BLaER1 treated with 17β-estradiol and CSF1 and Interleukin-3, amounts not matched to agents 10 nM and 100 nM (cell line): ENCODE results near the gene RBP5.
A peak's percentile ranks its signal among the peaks of the same experiment; 100 is the strongest.

Experiments
- H3K27ac ChIP-seq, 11 experiments: shearing (Covaris generic); formaldehyde crosslinking; 2 replicates each; pipeline ENCODE4 v1.8.1; 2022
- H3K27me3 ChIP-seq, 11 experiments: shearing (Covaris generic); formaldehyde crosslinking; 2 replicates each; pipeline ENCODE4 v1.8.1; 2022
- H3K36me3 ChIP-seq, 11 experiments: shearing (Covaris generic); formaldehyde crosslinking; 2 replicates each; pipeline ENCODE4 v1.8.1; 2022
- H3K4me1 ChIP-seq, 10 experiments: shearing (Covaris generic); formaldehyde crosslinking; 2 replicates each; pipeline ENCODE4 v1.8.1; 2022
- H3K4me2 ChIP-seq, 11 experiments: shearing (Covaris generic); formaldehyde crosslinking; 2 replicates each; pipeline ENCODE4 v1.8.1; 2022
- H3K4me3 ChIP-seq, 10 experiments: shearing (Covaris generic); formaldehyde crosslinking; 2 replicates each; pipeline ENCODE4 v1.8.1; 2022
- H3K9ac ChIP-seq, 11 experiments: shearing (Covaris generic); formaldehyde crosslinking; 2 replicates each; pipeline ENCODE4 v1.8.1; 2022
- H3K9me3 ChIP-seq, 11 experiments: shearing (Covaris generic); formaldehyde crosslinking; replicated peaks in 1 of 11; 2 replicates each; pipeline ENCODE4 v1.8.1; 2022
- H4K20me1 ChIP-seq, 11 experiments: shearing (Covaris generic); formaldehyde crosslinking; 2 replicates each; pipeline ENCODE4 v1.8.1; 2022
- Cebpa-rat ChIP-seq, 11 experiments: shearing (Covaris generic); IDR thresholded peaks; 2 replicates each; pipeline ENCODE4 v1.8.1; 2022

Gene RBP5

GRCh38 chr12:7128681-7129286 is at the start of gene RBP5:
RBP5 (minus strand) TSS chr12:7128889; CDS start chr12:7128775, 114 bp downstream.
- Histone ChIP-seq H3K9me3 (no peaks in the 10 kb centered on the region), H3K9ac (peak within 1 kb of the TSS; percentile 61 to 84 (median 76)), H3K27me3 (no peaks in the 10 kb centered on the region), H3K4me1 (peaks cover 20 to 44% (median 38%) of the 10 kb centered on the region in 10 experiments), H4K20me1 (no peaks in the 10 kb centered on the region; a peak in 1 of 22 replicates), H3K27ac (peak within 1 kb of the TSS in 10 of 11 experiments; percentile 9 to 64 (median 49); a peak in 17 of 22 replicates), H3K36me3 (peaks cover 0 to 6% (median 5%) of the 10 kb centered on the region in 11 experiments; a peak in 13 of 22 replicates), H3K4me2 (peak within 1 kb of the TSS; percentile 84 to 100 (median 99)), H3K4me3 (peak within 1 kb of the TSS; percentile 55 to 86 (median 71))
- no peak for TF ChIP-seq Cebpa-rat (IDR thresholded peaks at IDR 0.05)

- H3K4me2 ChIP-seq: no peak overlapping the region
- peaks cover 25 to 68% (median 52%) of the 10 kb centered on the region in 11 experiments; a peak in 21 of 22 replicates for H3K9me3 ChIP-seq
- no peak for TF ChIP-seq Cebpa-rat (IDR thresholded peaks at IDR 0.05)
- no peaks in the 10 kb centered on the region for H3K36me3 ChIP-seq
- H4K20me1 ChIP-seq: no peaks in the 10 kb centered on the region
- H3K4me3 ChIP-seq: no peak overlapping the region
- H3K9ac ChIP-seq: no peak overlapping the region
- no peaks in the 10 kb centered on the region for H3K27me3 ChIP-seq
- H3K4me1 ChIP-seq: no peaks in the 10 kb centered on the region
- H3K27ac ChIP-seq: no peak overlapping the region
Observed at GRCh38 chr12:7178481-7178880, 49.8 kb upstream of the RBP5 start.

GRCh38 chr12:7176595-7176994 is 47.9 kb upstream of the RBP5 start:
- peaks cover 43 to 81% (median 69%) of the 10 kb centered on the region in 11 experiments for H3K9me3 ChIP-seq
- TF ChIP-seq Cebpa-rat (IDR thresholded peaks at IDR 0.05): 0 out of 22 replicates have a peak, but pooled peaks of 1 of the 11 experiments have one; percentile 18
- no peak overlapping the region for H3K4me2 ChIP-seq
- H3K27me3 ChIP-seq: no peaks in the 10 kb centered on the region
- no peak overlapping the region for H3K9ac ChIP-seq
- H3K4me3 ChIP-seq: no peak overlapping the region
- H3K36me3 ChIP-seq: no peaks in the 10 kb centered on the region
- H4K20me1 ChIP-seq: no peaks in the 10 kb centered on the region
- no peaks in the 10 kb centered on the region for H3K4me1 ChIP-seq
- H3K27ac ChIP-seq: no peak overlapping the region

- Histone ChIP-seq H3K4me2 (no peak overlapping the region), H3K27me3 (no peaks in the 10 kb centered on the region), H3K4me3 (no peak overlapping the region), H3K4me1 (no peaks in the 10 kb centered on the region), H3K27ac (no peak overlapping the region), H4K20me1 (no peaks in the 10 kb centered on the region), H3K36me3 (no peaks in the 10 kb centered on the region), H3K9me3 (peaks cover 54 to 86% (median 72%) of the 10 kb centered on the region in 11 experiments), H3K9ac (no peak overlapping the region)
- TF ChIP-seq Cebpa-rat (IDR thresholded peaks at IDR 0.05): no peak
Observed at GRCh38 chr12:7175493-7175892, 46.8 kb upstream of the RBP5 start.

GRCh38 chr12:7171854-7172253 is 43.2 kb upstream of the RBP5 start:
- no peaks in the 10 kb centered on the region for H4K20me1 ChIP-seq
- TF ChIP-seq Cebpa-rat (IDR thresholded peaks at IDR 0.05): no peak
- H3K9me3 ChIP-seq: peaks cover 83 to 97% (median 89%) of the 10 kb centered on the region in 11 experiments
- no peaks in the 10 kb centered on the region; a peak in 1 of 22 replicates for H3K36me3 ChIP-seq
- no peak overlapping the region for H3K27ac ChIP-seq
- H3K9ac ChIP-seq: no peak overlapping the region
- H3K27me3 ChIP-seq: no peaks in the 10 kb centered on the region
- no peak overlapping the region for H3K4me3 ChIP-seq
- H3K4me1 ChIP-seq: no peaks in the 10 kb centered on the region
- H3K4me2 ChIP-seq: no peak overlapping the region

- no peaks in the 10 kb centered on the region for H4K20me1 ChIP-seq
- no peak overlapping the region for H3K9ac ChIP-seq
- peak overlapping the region in 1 of 10 experiments; percentile 27; a peak in 2 of 20 replicates for H3K4me3 ChIP-seq
- H3K27me3 ChIP-seq: no peaks in the 10 kb centered on the region
- no peaks in the 10 kb centered on the region for H3K4me1 ChIP-seq
- no peak overlapping the region for H3K27ac ChIP-seq
- H3K36me3 ChIP-seq: no peaks in the 10 kb centered on the region; a peak in 1 of 22 replicates
- TF ChIP-seq Cebpa-rat (IDR thresholded peaks at IDR 0.05): no peak
- H3K9me3 ChIP-seq: peaks cover 88 to 97% (median 95%) of the 10 kb centered on the region in 11 experiments
- H3K4me2 ChIP-seq: no peak overlapping the region
Observed at GRCh38 chr12:7169951-7170350, 41.3 kb upstream of the RBP5 start.

- no peak overlapping the region for H3K4me2 ChIP-seq
- no peaks in the 10 kb centered on the region for H4K20me1 ChIP-seq
- H3K9ac ChIP-seq: no peak overlapping the region
- H3K27me3 ChIP-seq: peaks cover 0 to 4% (median 0%) of the 10 kb centered on the region in 11 experiments; a peak in 1 of 22 replicates
- peaks cover 0 to 4% (median under 1%) of the 10 kb centered on the region in 11 experiments; a peak in 9 of 22 replicates for H3K36me3 ChIP-seq
- H3K4me1 ChIP-seq: peaks cover 0 to 8% (median 0%) of the 10 kb centered on the region in 10 experiments; a peak in 2 of 20 replicates
- no peak for TF ChIP-seq Cebpa-rat (IDR thresholded peaks at IDR 0.05)
- peaks cover 43 to 55% (median 51%) of the 10 kb centered on the region in 11 experiments for H3K9me3 ChIP-seq
- H3K27ac ChIP-seq: no peak overlapping the region
- H3K4me3 ChIP-seq: no peak overlapping the region
Observed at GRCh38 chr12:7162691-7163114, 34.0 kb upstream of the RBP5 start.

GRCh38 chr12:7161811-7162210 is 33.1 kb upstream of the RBP5 start:
- H3K27me3 ChIP-seq: peaks cover 0 to 4% (median 0%) of the 10 kb centered on the region in 11 experiments; a peak in 1 of 22 replicates
- H3K4me3 ChIP-seq: no peak overlapping the region
- H3K4me2 ChIP-seq: peak overlapping the region in 2 of 11 experiments; percentile 30 to 31; a peak in 3 of 22 replicates
- no peak overlapping the region for H3K27ac ChIP-seq
- peaks cover 0 to 13% (median 9%) of the 10 kb centered on the region in 11 experiments; a peak in 11 of 22 replicates for H3K36me3 ChIP-seq
- H3K4me1 ChIP-seq: peaks cover 0 to 8% (median 0%) of the 10 kb centered on the region in 10 experiments; a peak in 2 of 20 replicates
- TF ChIP-seq Cebpa-rat (IDR thresholded peaks at IDR 0.05): no peak
- H3K9me3 ChIP-seq: peaks cover 34 to 46% (median 42%) of the 10 kb centered on the region in 11 experiments
- H3K9ac ChIP-seq: no peak overlapping the region
- H4K20me1 ChIP-seq: no peaks in the 10 kb centered on the region

GRCh38 chr12:7161327-7161726 is 32.6 kb upstream of the RBP5 start:
- no peak overlapping the region for H3K4me2 ChIP-seq
- TF ChIP-seq Cebpa-rat (IDR thresholded peaks at IDR 0.05): no peak
- H3K9me3 ChIP-seq: peaks cover 30 to 41% (median 37%) of the 10 kb centered on the region in 11 experiments
- no peak overlapping the region for H3K9ac ChIP-seq
- no peak overlapping the region for H3K27ac ChIP-seq
- peaks cover 0 to 4% (median 0%) of the 10 kb centered on the region in 11 experiments; a peak in 1 of 22 replicates for H3K27me3 ChIP-seq
- H3K36me3 ChIP-seq: peaks cover 0 to 17% (median 13%) of the 10 kb centered on the region in 11 experiments; a peak in 12 of 22 replicates
- H3K4me3 ChIP-seq: no peak overlapping the region
- peaks cover 0 to 8% (median 0%) of the 10 kb centered on the region in 10 experiments; a peak in 2 of 20 replicates for H3K4me1 ChIP-seq
- H4K20me1 ChIP-seq: no peaks in the 10 kb centered on the region
